Measurements from ENCODE around the gene TMEM269. TPM values are rescaled to one million over a fixed set of nuclear protein-coding genes. Genes with fewer than 3 reads are reported as not detected.

TMEM269 gene
- total and polyA plus RNA-seq, 10 of the 15 experiments (the other 5 are each of a cell fraction or from before 2014, with no cell fraction given) = 0.02 to 0.26 (median 0.06) TPM; not detected in 2

DNA sequence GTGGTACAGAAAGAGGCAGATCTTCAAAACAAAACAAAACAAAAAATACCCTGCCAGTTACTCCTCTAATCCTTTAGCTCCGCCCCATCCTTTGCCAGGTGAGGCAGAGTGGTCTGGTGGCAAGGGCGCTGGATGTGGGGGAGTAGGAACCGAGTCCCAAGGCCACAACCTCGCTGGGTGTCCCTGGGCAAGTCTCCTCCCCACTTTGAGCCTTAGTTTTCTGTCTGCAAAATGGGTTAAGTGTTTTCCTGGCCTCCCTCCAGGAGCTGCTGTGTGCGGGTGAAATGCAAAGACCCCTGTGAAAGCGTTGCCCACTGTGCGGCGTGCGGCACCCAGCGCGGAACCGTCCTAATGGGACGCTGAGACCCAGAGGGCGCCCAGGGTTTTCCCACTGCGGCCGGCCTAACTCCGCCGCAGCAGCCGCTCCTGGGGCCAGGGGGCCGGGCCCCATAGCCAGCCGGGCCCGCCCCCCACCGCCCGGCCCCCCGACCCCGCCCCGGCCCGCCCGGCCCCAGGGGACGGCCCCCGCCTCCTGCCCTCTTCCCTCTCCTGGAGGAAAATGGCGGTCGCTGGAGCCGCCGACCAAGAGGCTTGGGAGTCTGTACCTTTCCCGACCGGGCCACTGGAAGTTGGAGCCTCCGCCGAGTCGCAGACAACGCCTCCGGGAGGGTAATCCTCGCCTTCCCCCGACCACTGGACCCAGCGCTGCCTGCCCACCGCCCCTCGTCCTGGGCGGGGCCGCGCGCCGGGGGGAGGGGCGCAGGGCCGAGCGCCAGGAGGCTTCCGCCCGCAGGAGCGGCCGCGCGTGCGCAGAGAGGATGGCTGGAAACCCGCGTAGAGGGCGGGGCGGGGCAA, 32.0 kb downstream of the TMEM269 start, which contains the start of the genes ERMAP and SVBP (continued):
- TF ChIP-seq, protein P1, sequence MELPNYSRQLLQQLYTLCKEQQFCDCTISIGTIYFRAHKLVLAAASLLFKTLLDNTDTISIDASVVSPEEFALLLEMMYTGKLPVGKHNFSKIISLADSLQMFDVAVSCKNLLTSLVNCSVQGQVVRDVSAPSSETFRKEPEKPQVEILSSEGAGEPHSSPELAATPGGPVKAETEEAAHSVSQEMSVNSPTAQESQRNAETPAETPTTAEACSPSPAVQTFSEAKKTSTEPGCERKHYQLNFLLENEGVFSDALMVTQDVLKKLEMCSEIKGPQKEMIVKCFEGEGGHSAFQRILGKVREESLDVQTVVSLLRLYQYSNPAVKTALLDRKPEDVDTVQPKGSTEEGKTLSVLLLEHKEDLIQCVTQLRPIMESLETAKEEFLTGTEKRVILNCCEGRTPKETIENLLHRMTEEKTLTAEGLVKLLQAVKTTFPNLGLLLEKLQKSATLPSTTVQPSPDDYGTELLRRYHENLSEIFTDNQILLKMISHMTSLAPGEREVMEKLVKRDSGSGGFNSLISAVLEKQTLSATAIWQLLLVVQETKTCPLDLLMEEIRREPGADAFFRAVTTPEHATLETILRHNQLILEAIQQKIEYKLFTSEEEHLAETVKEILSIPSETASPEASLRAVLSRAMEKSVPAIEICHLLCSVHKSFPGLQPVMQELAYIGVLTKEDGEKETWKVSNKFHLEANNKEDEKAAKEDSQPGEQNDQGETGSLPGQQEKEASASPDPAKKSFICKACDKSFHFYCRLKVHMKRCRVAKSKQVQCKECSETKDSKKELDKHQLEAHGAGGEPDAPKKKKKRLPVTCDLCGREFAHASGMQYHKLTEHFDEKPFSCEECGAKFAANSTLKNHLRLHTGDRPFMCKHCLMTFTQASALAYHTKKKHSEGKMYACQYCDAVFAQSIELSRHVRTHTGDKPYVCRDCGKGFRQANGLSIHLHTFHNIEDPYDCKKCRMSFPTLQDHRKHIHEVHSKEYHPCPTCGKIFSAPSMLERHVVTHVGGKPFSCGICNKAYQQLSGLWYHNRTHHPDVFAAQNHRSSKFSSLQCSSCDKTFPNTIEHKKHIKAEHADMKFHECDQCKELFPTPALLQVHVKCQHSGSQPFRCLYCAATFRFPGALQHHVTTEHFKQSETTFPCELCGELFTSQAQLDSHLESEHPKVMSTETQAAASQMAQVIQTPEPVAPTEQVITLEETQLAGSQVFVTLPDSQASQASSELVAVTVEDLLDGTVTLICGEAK (IDR thresholded peaks at IDR 0.05; ENCODE audit: borderline replicate concordance) = no peak
- no peak for TF ChIP-seq SUZ12 (IDR thresholded peaks at IDR 0.05; ENCODE audit: unreplicated experiment)
- no peak for TF ChIP-seq NFIC (IDR thresholded peaks at IDR 0.05; ENCODE audit: low read depth, low read length)
- TF ChIP-seq TAF1 (IDR thresholded peaks at IDR 0.05; ENCODE audit: borderline replicate concordance, low read depth, low read length) = no peak; the same call in 1 of the 2 replicates
- TF ChIP-seq IKZF1 (conservative IDR thresholded peaks at IDR 0.05) = peak; percentile 94
- TF ChIP-seq, protein P2, sequence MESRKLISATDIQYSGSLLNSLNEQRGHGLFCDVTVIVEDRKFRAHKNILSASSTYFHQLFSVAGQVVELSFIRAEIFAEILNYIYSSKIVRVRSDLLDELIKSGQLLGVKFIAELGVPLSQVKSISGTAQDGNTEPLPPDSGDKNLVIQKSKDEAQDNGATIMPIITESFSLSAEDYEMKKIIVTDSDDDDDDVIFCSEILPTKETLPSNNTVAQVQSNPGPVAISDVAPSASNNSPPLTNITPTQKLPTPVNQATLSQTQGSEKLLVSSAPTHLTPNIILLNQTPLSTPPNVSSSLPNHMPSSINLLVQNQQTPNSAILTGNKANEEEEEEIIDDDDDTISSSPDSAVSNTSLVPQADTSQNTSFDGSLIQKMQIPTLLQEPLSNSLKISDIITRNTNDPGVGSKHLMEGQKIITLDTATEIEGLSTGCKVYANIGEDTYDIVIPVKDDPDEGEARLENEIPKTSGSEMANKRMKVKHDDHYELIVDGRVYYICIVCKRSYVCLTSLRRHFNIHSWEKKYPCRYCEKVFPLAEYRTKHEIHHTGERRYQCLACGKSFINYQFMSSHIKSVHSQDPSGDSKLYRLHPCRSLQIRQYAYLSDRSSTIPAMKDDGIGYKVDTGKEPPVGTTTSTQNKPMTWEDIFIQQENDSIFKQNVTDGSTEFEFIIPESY (IDR thresholded peaks at IDR 0.05) = no peak
- no peak; the same call in 1 of the 2 replicates for TF ChIP-seq TBL1XR1 (IDR thresholded peaks at IDR 0.05; ENCODE audit: low read depth, low read length)
- TF ChIP-seq POU2F2 (IDR thresholded peaks at IDR 0.05; ENCODE audit: borderline replicate concordance, low read depth, low read length) = 0 out of 3 replicates have a peak, but pooled peaks have one; percentile 6
- no peak for TF ChIP-seq NR2C2 (IDR thresholded peaks at IDR 0.05; ENCODE audit: borderline replicate concordance, control insufficient read depth, insufficient read length, low read depth)
- TF ChIP-seq, protein P3, sequence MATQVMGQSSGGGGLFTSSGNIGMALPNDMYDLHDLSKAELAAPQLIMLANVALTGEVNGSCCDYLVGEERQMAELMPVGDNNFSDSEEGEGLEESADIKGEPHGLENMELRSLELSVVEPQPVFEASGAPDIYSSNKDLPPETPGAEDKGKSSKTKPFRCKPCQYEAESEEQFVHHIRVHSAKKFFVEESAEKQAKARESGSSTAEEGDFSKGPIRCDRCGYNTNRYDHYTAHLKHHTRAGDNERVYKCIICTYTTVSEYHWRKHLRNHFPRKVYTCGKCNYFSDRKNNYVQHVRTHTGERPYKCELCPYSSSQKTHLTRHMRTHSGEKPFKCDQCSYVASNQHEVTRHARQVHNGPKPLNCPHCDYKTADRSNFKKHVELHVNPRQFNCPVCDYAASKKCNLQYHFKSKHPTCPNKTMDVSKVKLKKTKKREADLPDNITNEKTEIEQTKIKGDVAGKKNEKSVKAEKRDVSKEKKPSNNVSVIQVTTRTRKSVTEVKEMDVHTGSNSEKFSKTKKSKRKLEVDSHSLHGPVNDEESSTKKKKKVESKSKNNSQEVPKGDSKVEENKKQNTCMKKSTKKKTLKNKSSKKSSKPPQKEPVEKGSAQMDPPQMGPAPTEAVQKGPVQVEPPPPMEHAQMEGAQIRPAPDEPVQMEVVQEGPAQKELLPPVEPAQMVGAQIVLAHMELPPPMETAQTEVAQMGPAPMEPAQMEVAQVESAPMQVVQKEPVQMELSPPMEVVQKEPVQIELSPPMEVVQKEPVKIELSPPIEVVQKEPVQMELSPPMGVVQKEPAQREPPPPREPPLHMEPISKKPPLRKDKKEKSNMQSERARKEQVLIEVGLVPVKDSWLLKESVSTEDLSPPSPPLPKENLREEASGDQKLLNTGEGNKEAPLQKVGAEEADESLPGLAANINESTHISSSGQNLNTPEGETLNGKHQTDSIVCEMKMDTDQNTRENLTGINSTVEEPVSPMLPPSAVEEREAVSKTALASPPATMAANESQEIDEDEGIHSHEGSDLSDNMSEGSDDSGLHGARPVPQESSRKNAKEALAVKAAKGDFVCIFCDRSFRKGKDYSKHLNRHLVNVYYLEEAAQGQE (IDR thresholded peaks at IDR 0.05; ENCODE audit: low read depth, low read length) = no peak
- TF ChIP-seq, protein P4, sequence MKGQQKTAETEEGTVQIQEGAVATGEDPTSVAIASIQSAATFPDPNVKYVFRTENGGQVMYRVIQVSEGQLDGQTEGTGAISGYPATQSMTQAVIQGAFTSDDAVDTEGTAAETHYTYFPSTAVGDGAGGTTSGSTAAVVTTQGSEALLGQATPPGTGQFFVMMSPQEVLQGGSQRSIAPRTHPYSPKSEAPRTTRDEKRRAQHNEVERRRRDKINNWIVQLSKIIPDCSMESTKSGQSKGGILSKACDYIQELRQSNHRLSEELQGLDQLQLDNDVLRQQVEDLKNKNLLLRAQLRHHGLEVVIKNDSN (IDR thresholded peaks at IDR 0.05; ENCODE audit: borderline replicate concordance, extremely low read length, insufficient read depth, low read depth, low read length) = no peak
- no peak for TF ChIP-seq HDAC6 (IDR thresholded peaks at IDR 0.05; ENCODE audit: unreplicated experiment)
- TF ChIP-seq HDGF (IDR thresholded peaks at IDR 0.05) = no peak
- no peak for TF ChIP-seq RAD51 (IDR thresholded peaks at IDR 0.05)
- TF ChIP-seq, protein P5, sequence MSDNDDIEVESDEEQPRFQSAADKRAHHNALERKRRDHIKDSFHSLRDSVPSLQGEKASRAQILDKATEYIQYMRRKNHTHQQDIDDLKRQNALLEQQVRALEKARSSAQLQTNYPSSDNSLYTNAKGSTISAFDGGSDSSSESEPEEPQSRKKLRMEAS (IDR thresholded peaks at IDR 0.05; ENCODE audit: low read depth, low read length) = no peak; the same call in 1 of the 2 replicates
- no peak for TF ChIP-seq RCOR1 (conservative IDR thresholded peaks at IDR 0.05; ENCODE audit: low read depth, low read length)
- no peak for TF ChIP-seq GABPA (IDR thresholded peaks at IDR 0.05; ENCODE audit: low read depth)
- TF ChIP-seq TCF12 (IDR thresholded peaks at IDR 0.05; ENCODE audit: low read depth, low read length) = peak; percentile 31; the same call in 1 of the 2 replicates

All from GM12878 (cell line).